Measurements from ENCODE around the gene FAM234B.

FAM234B gene

GRCh38 chr12:13090054-13090453 lies 45.9 kb downstream of the FAM234B start:
- Histone ChIP-seq H3K4me3 (no peak overlapping the region), H3K27ac (no peak overlapping the region)
- DNase-seq (ENCODE audit: low spot score), result no peak
- no peak for TF ChIP-seq CTCF (IDR thresholded peaks at IDR 0.05)

GRCh38 chr12:13091832-13092231 lies 47.7 kb downstream of the FAM234B start:
- no peak for TF ChIP-seq CTCF (IDR thresholded peaks at IDR 0.05)
- H3K4me3 ChIP-seq, result no peak overlapping the region
- DNase-seq (ENCODE audit: low spot score), result no peak
- H3K27ac ChIP-seq, result no peak overlapping the region

- Histone ChIP-seq H3K4me3 (no peak overlapping the region), H3K27ac (no peak overlapping the region)
- no peak for DNase-seq (ENCODE audit: low spot score)
- TF ChIP-seq CTCF (IDR thresholded peaks at IDR 0.05), result no peak
These were observed 49.1 kb downstream of the FAM234B start for GRCh38 chr12:13093191-13093847.

GRCh38 chr12:13093848-13094220 lies 49.7 kb downstream of the FAM234B start:
- DNase-seq (ENCODE audit: low spot score), result no peak

GRCh38 chr12:13094367-13094766 lies 50.2 kb downstream of the FAM234B start:
- TF ChIP-seq CTCF (IDR thresholded peaks at IDR 0.05), result no peak
- no peak overlapping the region for H3K27ac ChIP-seq
- H3K4me3 ChIP-seq, result no peak overlapping the region
- DNase-seq (ENCODE audit: low spot score), result no peak

More at GRCh38 chr12:13093848-13094220, 49.7 kb downstream of the FAM234B start:
- TF ChIP-seq CTCF (IDR thresholded peaks at IDR 0.05), result no peak
- Histone ChIP-seq H3K27ac (no peak overlapping the region), H3K4me3 (no peak overlapping the region)

- no peak for TF ChIP-seq CTCF (IDR thresholded peaks at IDR 0.05)
- DNase-seq (ENCODE audit: low spot score), result no peak
- Histone ChIP-seq H3K4me3 (no peak overlapping the region), H3K27ac (no peak overlapping the region)
These were observed 51.2 kb downstream of the FAM234B start for GRCh38 chr12:13095266-13095995.

- no peak for DNase-seq (ENCODE audit: low spot score)
- no peak for TF ChIP-seq CTCF (IDR thresholded peaks at IDR 0.05)
- Histone ChIP-seq H3K27ac (peak overlapping the region; percentile 61 to 82), H3K4me3 (peak overlapping the region; percentile 53)
These were observed 53.4 kb downstream of the FAM234B start for GRCh38 chr12:13097491-13098011.
